GM18499 (cell line): ENCODE results near the gene ATP8B1.

Experiments
- ATAC-seq: cut with Tn5 transposase; IDR thresholded peaks from one replicate; pipeline ENCODE4 v1.9.1; 2021; ENCODE audit warnings: moderate number of reproducible peaks; ENCODE audit not compliant: insufficient read depth, unreplicated experiment

Gene ATP8B1

DNA sequence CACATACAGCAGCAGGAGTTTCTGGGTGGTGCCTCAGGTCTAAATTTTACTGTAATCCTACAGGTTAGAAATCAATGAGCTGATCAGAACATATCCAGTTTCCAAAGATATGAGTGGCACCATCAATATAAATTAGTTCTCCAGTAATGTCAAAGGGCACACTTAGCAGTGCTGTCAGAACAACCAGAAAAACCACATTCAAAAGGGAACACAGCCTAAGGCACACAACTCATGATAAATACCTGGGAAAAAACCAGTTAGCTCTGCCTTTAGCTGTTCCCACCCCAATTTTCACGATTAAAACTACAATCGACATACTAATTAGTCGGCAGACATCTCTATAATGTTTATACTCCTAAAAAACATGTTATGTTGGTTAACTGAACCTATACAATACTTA is 31.5 kb downstream of the ATP8B1 start:
- ATAC-seq, result no peak

DNA sequence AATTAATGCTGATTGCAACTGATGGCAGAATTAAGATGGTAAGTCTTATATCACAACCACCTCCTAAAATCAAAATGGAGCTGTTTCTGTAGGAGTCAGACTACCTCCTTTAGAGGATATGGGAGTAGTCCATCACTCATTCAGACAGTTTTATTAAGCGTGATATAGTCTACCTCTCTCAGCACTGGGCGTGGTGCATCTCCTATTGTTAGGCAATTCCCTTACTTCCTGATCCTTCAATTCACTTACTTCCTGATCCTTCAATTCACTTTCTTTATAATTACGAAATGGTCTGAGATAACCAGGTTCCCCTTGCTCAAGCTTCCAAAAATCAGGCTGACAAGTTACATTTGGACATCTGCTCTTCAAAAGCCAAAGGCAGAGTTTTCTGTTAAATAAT is 31.9 kb downstream of the ATP8B1 start:
- ATAC-seq, result no peak

DNA sequence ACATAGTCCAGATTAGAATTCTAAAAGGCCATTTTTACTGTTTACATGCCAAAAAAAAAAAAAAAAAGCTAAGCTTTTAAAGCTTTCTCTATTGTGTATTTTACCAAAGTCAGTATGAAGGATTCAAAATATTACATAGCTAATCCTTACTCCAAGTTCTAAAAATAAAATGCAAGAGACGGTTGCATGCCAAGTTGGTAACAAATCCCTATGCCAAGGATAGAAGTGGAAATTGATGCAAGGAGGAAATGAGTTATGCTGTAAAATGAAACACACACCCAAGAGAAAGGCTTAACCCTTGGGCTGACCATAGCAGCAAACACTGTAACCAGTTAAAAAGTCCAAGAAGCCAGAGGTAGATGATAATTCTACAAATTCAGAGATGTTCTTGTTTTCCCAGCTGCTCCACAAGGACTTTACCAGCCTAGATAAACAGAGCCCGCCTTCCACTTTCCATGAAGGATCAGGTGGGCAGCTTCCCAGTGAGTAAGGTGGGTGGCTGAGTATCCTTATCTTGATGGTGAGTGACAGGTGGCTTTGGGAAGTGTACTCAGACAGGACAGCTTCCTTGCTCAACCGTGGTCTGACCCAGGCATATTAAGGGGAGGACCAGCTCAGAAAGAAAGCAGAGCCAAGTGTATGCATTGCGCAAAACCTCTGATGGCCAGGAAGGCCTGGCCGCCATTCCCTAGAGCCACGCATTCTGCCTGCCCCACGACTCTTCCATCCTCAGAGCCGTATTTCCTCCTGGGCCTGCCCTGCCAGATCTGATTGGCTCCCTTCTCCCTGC is 34.4 kb downstream of the ATP8B1 start:
- ATAC-seq, result no peak

- ATAC-seq, result no peak
Observed at GRCh38 chr18:57767259-57768050, 35.7 kb downstream of the ATP8B1 start.

DNA sequence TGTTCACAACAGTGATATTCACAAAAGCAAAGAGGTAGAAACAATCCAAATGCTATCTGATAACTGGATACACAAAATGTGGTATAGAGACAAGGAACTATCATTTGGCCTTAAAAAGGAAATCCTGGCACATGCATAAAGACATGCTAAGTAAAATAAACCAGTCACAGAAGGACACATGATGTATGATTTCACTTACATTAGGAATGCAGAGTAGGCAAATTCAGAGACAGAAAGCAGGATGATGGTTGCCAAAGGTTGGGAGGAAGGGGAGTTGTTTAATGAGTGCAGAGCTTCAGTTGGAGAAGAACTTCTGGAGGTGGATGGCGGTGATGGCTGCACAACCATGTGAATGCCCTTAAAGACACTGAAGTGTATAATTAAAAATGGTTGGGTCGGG is 38.1 kb downstream of the ATP8B1 start:
- no peak for ATAC-seq

DNA sequence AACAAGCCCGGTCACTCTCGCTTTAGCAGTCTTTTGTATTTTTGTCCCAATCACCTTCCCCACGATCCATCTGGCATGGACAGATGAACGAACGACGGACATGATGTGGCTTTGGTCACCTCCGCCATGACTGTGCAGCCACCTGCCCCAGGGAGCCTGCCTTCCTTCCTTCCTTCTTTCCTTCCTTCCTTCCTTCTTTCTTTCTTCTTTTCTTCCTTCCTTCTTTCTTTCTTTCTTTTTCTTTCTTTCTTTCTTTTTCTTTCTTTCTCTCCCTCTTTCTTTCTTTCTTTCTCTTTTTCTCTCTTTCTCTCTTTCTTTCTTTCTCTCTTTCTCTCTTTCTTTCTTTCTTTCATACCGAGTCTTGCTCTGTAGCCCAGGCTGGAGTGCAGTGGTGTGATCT is 39.0 kb downstream of the ATP8B1 start:
- ATAC-seq, result no peak

GRCh38 chr18:57762686-57763085 is 40.4 kb downstream of the ATP8B1 start:
- no peak for ATAC-seq

DNA sequence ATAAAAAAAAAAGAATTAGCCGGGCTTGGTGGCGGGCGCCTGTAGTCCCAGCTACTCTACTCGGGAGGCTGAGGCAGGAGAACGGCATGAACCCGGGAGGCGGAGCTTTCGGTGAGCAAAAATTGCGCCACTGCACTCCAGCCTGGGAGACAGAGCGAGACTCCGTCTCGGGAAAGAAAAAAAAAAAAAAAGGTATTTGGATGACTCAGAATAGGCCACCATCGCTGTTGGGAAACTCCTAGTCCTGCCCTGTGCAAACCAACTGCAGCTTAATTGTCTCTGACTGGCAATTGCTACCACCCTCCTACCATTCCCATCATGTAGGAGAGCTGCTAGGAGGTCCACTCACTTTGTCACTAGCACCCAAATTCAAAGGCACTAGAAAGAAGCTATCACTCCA is 43.5 kb downstream of the ATP8B1 start:
- no peak for ATAC-seq

DNA sequence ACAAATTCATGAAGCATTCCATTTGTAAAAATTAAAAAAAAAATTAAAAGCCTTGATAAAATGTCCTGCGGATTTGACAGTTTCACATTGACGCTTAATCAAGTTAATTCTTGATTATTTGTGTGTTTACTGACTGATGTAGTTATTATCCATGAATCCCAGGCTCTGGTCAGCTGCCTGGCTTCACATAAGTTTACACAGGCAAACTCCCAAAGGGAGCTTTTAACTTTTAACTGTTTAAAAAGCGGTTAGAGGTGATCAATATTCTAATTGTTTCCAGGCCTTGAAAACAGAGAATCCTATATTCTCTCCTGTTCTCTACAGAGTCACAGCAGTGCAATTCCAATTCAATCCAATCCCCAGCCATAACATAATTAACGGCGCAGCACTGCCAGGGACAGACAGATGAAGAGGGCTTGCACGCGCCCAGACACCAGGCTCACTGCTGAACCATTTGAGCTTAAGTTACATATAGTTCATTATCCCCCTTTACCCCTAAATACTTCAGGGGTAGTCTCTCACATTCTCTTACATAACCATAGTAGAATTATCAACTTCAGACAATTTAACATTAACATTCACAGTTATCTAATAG is 47.5 kb downstream of the ATP8B1 start:
- no peak for ATAC-seq

- no peak for ATAC-seq
Observed at GRCh38 chr18:57754577-57755338, 48.4 kb downstream of the ATP8B1 start.

- ATAC-seq, result no peak
Observed at GRCh38 chr18:57753063-57753462, 50.1 kb downstream of the ATP8B1 start.

DNA sequence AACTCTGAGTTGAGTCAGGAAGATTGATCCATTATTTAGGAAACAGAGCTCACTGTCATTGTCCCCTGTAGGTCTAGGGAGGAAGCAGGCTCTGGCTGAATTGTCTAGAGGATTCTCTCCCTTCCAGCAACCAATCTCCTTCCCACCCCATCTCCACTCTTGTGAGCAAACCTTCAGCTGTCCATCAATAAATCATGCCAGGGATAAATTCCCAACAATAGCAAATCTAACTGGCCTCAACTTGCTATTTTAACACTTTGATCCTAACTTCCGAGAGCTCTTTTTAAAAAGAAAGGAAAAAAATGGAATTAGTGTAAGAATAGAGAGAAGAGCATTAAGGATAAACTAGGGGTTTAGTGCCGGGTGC is 53.5 kb downstream of the ATP8B1 start:
- no peak for ATAC-seq

GRCh38 chr18:57748770-57749603 is 54.1 kb downstream of the ATP8B1 start:
- peak; percentile 86 for ATAC-seq

- ATAC-seq, result no peak
Observed at GRCh38 chr18:57747809-57748680, 55.1 kb downstream of the ATP8B1 start.

- no peak for ATAC-seq
Observed at GRCh38 chr18:57744211-57744694, 58.9 kb downstream of the ATP8B1 start.

GRCh38 chr18:57743008-57743407 is 60.1 kb downstream of the ATP8B1 start:
- ATAC-seq, result no peak

DNA sequence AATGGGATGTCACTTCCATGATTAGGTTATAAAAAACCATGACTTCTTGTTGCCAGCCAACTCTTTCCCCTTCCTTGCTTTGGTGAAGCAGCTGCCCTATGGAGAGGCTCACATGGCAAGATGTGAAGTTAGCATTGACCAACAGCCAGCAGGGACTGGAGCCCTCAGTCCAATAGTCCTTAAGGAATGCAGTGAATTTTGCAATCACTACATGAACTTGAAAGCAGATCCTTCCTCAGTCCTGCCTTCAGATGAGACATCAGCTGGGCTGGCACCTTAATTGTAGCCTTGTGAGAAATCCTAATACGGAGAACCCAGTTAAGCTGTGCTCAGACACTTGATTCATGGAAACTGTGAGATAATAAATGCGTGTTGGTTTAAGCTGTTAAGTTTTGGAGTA is 61.8 kb downstream of the ATP8B1 start:
- no peak for ATAC-seq

DNA sequence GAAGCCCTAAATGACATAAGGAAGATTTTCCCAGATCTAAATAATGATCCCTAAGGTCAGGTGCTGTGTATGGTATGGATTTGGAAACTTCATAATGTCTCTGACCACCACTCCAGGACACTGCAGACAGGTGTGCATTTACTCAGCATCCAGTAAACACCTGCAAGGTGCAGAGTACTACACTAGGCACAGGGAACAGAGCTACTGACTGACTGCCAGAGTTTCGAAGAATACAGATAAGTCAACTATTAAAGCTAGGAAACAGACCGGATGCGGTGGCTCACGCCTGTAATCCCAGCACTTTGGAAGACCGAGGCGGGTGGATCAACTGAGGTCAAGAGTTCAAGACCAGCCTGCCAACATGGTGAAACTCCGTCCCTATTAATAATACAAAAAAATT is 65.0 kb downstream of the ATP8B1 start:
- ATAC-seq, result no peak
